Mesothelial cell of epicardium (in vitro differentiated cells): Measurements from ENCODE around the gene AMIGO3. TPM values are rescaled to one million over a fixed set of nuclear protein-coding genes. Genes with fewer than 3 reads are reported as not detected.

Experiments used
- DNase-seq, 2 experiments: peaks; one replicate each; pipeline ENCODE4 v3.0.0; 2021; ENCODE audit warnings: low spot score in 2 of 2; ENCODE audit not compliant: unreplicated experiment in 2 of 2
- H3K27ac Mint-ChIP-seq: 2 replicates; pipeline ENCODE4 v1.8.0; 2021; ENCODE audit warnings: mixed read lengths
- H3K27me3 Mint-ChIP-seq: 2 replicates; pipeline ENCODE4 v1.8.0; 2021; ENCODE audit warnings: low read depth, mixed read lengths
- H3K36me3 Mint-ChIP-seq: 2 replicates; pipeline ENCODE4 v1.8.0; 2021; ENCODE audit warnings: mixed read lengths
- H3K4me1 Mint-ChIP-seq: 2 replicates; pipeline ENCODE4 v1.8.0; 2021; ENCODE audit warnings: mixed read lengths
- H3K4me3 Mint-ChIP-seq: 2 replicates; pipeline ENCODE4 v1.8.0; 2021; ENCODE audit warnings: mild to moderate bottlenecking, moderate library complexity, mixed read lengths
- H3K9me3 Mint-ChIP-seq: 2 replicates; pipeline ENCODE4 v1.8.0; 2021; ENCODE audit warnings: mixed read lengths
- total RNA-seq: library from RNA; stranded (reverse); gene quantifications from 3 replicates; pipeline ENCODE4 v1.2.1, GENCODE V29; 2021
- TF ChIP-seq, protein P1 (sequence below): fragments of 200-600 bp; sonication (generic); IDR thresholded peaks from one replicate; pipeline ENCODE4 v1.5.0; 2021; ENCODE audit warnings: antibody characterized with exemption; ENCODE audit not compliant: unreplicated experiment

The AMIGO3 gene
- total RNA-seq, 1 donor from 2014 or later: 0.78 TPM

DNA sequence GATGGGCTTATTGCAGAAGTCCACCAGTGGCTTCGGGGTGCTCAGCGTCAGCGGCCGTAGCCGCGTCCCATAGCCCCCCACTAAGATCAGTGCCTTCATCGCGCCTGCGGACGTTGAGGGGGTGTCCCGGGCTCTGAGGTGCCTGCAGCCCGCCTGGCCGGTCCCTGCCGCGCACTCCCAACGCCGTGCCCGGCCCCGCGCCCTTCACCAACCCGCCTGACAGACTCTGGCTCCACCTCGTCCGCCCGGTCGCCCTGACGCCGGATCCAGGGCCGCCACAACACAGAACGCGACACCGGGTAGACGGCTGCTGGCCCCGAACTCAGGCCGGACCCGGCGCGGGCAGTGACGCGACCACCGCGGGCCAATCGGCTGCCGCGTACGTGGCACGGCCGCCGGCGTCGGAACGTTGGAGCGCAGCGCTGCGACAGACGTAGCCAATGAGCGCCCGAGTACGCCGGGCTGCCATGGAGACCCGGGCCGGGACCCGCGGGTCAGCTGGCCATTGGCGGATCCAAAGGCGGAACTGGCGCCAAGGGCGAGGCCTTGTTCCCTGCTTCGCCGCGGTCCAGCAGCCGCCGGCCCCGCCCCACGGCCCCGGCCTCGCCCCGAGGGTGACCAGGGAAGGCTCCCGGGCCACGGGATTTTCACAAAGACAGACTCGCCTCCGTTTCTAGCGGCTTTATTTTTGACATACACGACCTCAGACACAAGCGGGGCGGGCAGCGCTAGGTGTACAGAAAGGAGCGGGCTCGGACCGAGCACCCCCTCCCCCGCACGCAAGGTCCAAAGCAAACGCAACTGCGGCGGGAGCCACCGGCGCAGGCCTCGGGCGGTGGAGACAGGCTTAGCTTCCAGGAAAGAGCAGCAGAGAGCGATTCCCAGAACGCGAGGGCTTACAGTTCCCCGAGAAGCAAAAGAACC is 4.4 kb upstream of the AMIGO3 start, which contains the start of gene GMPPB:
Gene GMPPB (minus strand): TSS at position 324 of the 924 bp plus-strand sequence. CDS start 225 bp downstream, at position 99.
- H3K4me1 Mint-ChIP-seq: peaks cover 21% of the 10 kb centered on the region
- no peaks in the 10 kb centered on the region for H3K36me3 Mint-ChIP-seq
- peak within 1 kb of the TSS; percentile 100 for H3K27ac Mint-ChIP-seq
- H3K27me3 Mint-ChIP-seq: no peaks in the 10 kb centered on the region
- TF ChIP-seq, protein P1, sequence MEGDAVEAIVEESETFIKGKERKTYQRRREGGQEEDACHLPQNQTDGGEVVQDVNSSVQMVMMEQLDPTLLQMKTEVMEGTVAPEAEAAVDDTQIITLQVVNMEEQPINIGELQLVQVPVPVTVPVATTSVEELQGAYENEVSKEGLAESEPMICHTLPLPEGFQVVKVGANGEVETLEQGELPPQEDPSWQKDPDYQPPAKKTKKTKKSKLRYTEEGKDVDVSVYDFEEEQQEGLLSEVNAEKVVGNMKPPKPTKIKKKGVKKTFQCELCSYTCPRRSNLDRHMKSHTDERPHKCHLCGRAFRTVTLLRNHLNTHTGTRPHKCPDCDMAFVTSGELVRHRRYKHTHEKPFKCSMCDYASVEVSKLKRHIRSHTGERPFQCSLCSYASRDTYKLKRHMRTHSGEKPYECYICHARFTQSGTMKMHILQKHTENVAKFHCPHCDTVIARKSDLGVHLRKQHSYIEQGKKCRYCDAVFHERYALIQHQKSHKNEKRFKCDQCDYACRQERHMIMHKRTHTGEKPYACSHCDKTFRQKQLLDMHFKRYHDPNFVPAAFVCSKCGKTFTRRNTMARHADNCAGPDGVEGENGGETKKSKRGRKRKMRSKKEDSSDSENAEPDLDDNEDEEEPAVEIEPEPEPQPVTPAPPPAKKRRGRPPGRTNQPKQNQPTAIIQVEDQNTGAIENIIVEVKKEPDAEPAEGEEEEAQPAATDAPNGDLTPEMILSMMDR: no peak
- H3K4me3 Mint-ChIP-seq: peak within 1 kb of the TSS; percentile 95
- DNase-seq: peak; percentile 89 to 92
- no peaks in the 10 kb centered on the region for H3K9me3 Mint-ChIP-seq

DNA sequence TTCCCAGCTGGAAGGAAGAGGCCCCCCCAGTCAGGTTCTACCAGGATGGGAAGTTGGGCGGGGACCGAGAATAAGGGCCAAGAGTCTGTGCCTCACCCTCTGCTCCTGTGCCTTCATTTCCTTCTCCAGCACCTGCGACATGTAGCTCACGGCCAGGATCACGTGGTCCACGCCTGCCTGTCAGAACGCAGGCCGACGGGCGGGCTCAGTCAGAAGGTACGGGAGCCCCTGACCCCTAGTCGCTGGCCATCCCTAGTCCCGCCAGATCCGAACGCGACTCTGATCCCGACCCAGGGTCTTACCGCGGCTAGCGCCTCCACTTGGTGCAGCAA is 3.8 kb upstream of the AMIGO3 start:
- TF ChIP-seq, protein P1: no peak
- H3K27ac Mint-ChIP-seq: peak overlapping the region; percentile 96
- H3K4me3 Mint-ChIP-seq: peak overlapping the region; percentile 95
- DNase-seq: peak in 1 of 2 experiments; percentile 49
- H3K36me3 Mint-ChIP-seq: no peaks in the 10 kb centered on the region
- H3K9me3 Mint-ChIP-seq: no peaks in the 10 kb centered on the region
- peaks cover 26% of the 10 kb centered on the region for H3K4me1 Mint-ChIP-seq
- H3K27me3 Mint-ChIP-seq: peaks cover 2% of the 10 kb centered on the region

DNA sequence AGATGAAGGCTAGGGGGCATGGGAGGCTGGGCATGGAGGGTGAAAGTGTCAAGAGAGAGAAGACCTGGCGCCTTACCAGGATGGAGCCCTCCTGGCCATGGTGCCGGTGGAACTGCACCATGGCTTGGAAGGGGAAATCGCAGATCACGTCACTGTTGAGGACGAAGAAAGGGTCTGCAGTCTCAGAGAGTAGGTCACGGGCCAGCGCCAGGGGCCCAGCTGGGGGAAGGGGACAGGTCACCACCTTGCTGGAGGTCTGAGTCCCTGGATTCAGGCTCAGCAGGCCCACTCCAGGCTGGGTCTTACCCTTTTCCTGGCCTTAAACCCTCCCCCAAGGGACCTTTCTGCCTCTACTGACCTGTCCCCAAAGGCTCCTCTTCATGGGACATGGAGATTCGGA is 3.4 kb upstream of the AMIGO3 start:
- Mint-ChIP-seq H3K4me3 (peak overlapping the region; percentile 95), H3K36me3 (no peaks in the 10 kb centered on the region), H3K9me3 (no peaks in the 10 kb centered on the region), H3K27ac (peak overlapping the region; percentile 96), H3K27me3 (peaks cover 2% of the 10 kb centered on the region), H3K4me1 (peaks cover 26% of the 10 kb centered on the region)
- TF ChIP-seq, protein P1: no peak
- DNase-seq: peak in 1 of 2 experiments; percentile 37

DNA sequence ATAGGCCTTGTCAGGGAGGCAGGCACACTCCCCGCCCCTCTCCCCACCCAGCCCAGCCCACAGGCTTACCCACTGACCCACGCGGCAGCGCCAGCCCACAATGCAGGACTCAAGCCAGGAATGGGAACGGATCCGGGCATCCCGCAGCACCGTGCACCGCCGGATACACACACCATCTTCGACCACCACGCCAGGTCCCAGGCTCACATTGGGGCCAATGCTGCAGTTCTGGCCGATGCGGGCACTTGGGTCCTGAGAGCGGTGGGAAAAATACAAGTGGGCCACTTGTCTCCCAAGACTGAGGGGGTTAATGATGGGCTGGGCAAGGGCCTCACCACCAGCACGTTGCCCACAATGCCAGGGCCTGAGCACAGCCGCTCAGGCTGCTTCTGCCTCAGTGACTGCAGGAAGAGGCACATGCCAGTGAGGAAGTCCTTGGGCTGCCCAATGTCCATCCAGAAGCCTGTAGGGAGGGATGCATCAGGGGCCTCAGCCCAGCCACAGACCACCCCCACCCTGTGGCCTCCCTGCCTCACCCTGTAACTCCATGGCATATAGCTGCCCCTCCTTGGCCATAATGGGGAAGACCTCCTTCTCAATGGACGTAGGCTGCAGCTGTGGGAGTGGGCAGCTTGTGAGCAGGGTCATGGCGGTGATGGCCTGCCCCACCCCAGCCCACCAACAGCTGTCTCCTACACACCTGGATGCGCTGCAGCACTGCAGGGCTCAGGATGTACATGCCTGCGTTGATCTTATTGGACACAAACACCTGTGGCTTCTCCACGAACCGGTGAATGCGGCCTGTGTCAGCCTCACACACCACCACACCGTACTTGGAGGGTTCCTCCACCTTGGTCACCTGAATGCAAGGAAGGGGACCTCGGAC is 2.7 kb upstream of the AMIGO3 start:
- TF ChIP-seq, protein P1: no peak
- H3K4me1 Mint-ChIP-seq: peaks cover 26% of the 10 kb centered on the region
- peak overlapping the region; percentile 95 for H3K4me3 Mint-ChIP-seq
- peak overlapping the region; percentile 75 for H3K27ac Mint-ChIP-seq
- no peak for DNase-seq
- H3K9me3 Mint-ChIP-seq: no peaks in the 10 kb centered on the region
- no peaks in the 10 kb centered on the region for H3K36me3 Mint-ChIP-seq
- H3K27me3 Mint-ChIP-seq: peaks cover 2% of the 10 kb centered on the region

DNA sequence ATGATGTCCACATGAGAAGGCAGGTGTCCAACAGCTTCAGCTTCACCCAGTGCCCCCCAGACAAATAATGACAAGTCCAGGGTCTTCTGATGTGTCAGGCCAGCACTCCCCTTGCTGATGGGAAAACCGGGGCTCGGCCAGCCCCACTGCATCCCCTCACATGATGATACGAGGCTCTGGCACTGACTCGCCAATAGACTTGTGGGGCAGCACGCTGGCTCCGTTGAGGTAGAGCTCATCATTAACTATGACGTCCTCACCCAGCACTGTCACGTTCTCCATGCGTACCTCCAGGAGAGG is 2.1 kb upstream of the AMIGO3 start:
- no peaks in the 10 kb centered on the region for H3K9me3 Mint-ChIP-seq
- peaks cover 2% of the 10 kb centered on the region for H3K27me3 Mint-ChIP-seq
- no peak overlapping the region for H3K27ac Mint-ChIP-seq
- no peaks in the 10 kb centered on the region for H3K36me3 Mint-ChIP-seq
- TF ChIP-seq, protein P1: no peak
- no peak for DNase-seq
- peak overlapping the region; percentile 29 for H3K4me3 Mint-ChIP-seq
- H3K4me1 Mint-ChIP-seq: peaks cover 26% of the 10 kb centered on the region
